NCI-H2029 (cell line): ENCODE data around the gene GSS.
A peak's percentile ranks its signal among the peaks of the same experiment; 100 is the strongest.

ENCODE experiments used
- DNase-seq: peaks from one replicate; lab custom pipeline; 2025; lab: John Stamatoyannopoulos, UW

The GSS gene

GRCh38 chr20:34946661-34947060 is 8.9 kb downstream of the GSS start:
- DNase-seq, result no peak

DNA sequence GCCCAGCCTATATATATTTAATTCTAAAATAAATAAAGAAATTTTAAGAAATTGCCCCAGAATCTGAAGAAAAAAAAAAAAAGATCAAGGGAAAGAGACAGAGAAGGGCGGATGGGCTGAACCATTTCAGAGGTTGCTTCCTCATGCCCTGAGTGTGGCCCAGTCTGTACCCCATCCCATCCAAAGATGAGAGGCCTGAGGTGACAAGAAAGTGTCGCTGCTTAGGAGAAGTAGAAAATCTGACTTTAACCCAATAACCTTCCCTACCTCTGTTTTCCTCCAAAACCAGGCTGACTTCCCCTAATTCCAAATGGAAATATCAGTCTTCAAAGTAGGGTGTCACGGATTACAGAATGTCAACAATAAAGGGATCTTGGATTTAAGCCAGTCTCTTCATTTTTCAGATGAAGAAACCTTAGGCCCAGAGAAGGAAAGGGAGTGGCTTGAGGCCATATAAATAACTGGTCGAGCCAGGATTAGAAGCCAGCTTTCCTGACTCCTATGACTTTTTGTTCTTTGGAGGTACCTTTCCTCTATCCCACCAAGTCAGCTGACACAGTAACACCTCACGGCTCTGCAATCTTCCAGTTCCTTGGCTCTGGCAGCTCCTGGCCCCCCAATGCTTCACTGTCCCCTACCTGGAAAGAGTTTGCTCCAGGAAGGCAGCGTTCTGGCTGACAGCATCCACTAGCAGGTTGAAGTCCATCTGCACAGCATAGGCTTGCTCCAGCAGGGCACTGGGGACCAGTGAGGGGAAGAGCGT is 10.1 kb downstream of the GSS start:
- DNase-seq, result no peak

- DNase-seq, result no peak
Observed at GRCh38 chr20:34943808-34944567, 11.6 kb downstream of the GSS start.

DNA sequence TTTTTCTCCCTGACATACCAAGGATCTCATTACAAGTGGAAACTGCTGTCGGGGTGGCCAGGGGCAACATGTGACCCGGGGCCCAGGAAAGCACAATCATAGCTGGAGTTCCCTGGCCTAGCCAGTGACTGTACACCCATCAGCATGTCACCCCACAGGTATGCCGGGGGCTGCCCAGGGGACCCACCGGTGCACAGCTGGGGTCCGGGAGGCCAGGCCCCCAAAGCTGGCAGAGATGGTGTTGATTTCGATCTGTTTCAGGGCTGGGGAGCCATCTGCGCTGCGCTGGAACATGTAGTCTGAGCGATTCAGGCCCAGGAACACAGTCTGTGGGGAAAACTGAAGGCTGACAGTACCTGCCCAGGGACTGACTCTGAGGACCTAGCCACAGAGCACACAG is 13.3 kb downstream of the GSS start:
- DNase-seq, result no peak

DNA sequence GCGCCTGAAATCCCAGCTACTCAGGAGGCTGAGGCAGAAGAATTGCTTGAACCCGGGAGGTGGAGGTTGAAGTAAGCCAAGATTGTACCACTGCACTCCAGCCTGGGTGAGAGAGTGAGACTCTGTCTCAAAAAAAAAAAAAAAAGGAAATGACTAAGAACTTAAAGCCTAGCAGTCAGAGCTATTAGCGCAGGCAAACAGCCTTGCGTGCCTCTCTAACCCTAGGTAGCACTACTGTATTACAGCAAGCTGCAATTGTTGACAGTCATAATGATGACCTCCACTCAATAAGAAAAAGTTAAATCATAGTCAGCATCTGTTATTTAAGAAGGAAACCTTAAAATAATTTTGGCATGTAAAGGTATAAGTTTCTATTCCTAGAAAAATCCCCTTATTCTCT is 14.4 kb downstream of the GSS start:
- no peak for DNase-seq

DNA sequence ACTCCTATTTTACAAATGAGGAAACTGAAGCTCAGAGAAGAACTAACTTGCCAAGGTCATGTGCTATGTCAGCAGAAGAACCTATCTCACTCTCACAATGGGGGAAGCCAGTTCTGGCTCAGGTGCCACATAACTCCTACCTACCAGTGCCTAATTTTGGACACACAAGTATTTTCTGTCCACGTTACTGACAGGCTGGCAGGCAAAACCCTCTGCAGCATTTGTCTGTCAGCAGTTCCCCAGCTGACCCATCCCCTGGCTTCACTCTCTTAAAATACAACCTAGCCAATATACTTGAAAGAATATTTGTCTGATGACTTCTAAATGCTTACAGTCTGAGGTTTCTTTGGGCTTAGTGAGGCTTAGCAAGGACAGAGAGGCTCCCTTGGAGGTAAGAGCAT is 15.5 kb downstream of the GSS start:
- no peak for DNase-seq

- DNase-seq, result peak; percentile 67
Observed at GRCh38 chr20:34938466-34939163, 17.0 kb downstream of the GSS start.

DNA sequence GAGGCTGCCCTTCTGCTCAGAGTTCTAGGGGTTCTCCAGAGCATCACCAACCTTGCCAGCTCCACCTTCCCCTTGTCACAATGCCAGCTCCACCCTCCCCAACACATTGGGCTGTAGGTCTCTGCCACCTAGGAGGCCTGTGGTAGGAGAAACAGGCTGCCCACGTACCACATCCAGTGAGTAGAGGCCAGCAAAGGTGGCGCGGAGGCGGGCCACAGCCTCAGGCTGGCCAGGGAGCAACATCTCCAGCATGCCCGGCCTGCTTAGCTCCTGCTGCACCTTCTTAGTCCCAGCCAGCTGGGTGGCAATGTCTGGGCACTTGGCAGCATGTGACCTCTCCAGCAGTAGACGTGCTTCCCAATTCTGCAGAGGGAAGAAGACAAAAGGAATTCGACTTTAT is 23.8 kb downstream of the GSS start:
- no peak for DNase-seq

DNA sequence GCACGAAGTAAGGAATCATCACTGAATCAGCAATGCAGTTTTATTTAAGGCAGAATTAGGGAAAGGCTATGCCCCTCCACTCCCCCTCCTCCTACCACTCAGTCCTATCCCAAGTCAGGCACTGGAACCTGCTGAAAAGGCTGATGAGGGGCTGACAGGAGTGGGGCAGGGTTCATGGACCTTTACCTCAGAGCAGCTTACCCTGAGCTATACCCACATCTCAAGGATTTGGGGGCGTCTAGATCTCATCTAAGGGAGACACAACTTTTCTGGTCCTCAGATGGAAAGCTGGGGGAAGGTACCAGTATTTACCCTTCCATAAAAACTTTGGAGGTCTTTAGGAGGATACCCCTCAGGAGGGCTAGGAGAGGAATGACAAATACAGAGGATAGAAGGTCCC is 27.2 kb downstream of the GSS start:
- DNase-seq, result no peak

- no peak for DNase-seq
Observed at GRCh38 chr20:34927736-34928135, 27.9 kb downstream of the GSS start.

DNA sequence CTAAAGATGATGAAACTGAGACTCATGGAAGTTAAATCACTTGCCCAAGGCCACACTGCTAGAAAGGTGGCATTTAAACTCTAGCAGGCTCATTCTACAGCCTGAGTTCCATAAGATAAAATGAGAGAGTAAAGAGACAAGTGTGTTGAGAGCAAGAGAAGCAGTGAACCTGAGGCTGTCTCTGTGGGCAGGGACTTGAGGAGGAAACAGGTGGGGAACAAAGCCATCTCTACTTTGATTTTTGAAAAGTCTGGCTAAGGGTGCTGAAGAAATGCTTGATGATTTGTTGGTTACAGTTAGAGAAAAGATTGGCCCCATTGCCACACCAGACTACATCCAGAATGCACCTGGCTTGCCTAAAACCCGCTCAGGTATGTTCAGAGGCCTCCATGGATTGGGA is 29.0 kb downstream of the GSS start:
- DNase-seq, result no peak

- DNase-seq, result no peak
Observed at GRCh38 chr20:34925981-34926380, 29.6 kb downstream of the GSS start.

- no peak for DNase-seq
Observed at GRCh38 chr20:34925341-34925740, 30.3 kb downstream of the GSS start.

- no peak for DNase-seq
Observed at GRCh38 chr20:34923414-34923813, 32.2 kb downstream of the GSS start.

GRCh38 chr20:34922654-34923381 is 32.8 kb downstream of the GSS start:
- DNase-seq, result no peak

DNA sequence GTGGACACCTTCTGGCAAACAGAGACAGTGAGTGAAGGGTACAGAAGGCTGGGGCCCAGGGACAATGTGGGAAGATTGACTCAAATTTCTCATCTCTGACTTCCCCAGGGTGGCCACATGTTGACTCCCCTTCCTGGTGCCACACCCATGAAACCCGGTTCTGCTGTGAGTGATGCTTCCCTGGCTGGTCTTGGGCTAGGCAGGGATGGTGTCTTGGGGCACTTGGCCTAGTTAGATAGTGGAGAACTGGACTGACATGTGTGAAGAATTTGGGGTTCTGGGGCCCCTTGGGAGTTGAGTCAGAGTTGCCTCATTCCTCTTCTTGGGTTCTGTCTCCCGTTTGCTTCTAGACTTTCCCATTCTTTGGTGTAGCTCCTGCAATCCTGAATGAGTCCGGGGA is 34.2 kb downstream of the GSS start:
- no peak for DNase-seq

DNA sequence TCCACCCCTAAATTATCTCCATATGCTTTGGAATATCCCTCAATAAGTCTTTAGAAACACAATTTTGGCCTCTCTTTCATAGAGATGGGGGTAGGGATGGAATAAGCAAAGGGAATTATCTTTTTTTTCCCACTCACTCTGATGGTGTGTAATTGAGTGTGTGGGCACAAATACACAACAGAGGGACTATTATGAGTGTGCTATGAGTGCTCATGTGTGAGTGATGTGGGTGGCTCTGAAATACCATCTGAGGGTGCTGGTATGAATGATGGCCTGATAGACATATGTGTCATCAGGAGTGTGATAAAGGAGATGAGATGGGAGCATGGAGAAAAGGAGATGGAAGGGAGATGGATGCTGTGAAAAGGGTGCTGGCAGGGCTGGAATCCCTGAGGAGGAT is 35.6 kb downstream of the GSS start:
- no peak for DNase-seq

DNA sequence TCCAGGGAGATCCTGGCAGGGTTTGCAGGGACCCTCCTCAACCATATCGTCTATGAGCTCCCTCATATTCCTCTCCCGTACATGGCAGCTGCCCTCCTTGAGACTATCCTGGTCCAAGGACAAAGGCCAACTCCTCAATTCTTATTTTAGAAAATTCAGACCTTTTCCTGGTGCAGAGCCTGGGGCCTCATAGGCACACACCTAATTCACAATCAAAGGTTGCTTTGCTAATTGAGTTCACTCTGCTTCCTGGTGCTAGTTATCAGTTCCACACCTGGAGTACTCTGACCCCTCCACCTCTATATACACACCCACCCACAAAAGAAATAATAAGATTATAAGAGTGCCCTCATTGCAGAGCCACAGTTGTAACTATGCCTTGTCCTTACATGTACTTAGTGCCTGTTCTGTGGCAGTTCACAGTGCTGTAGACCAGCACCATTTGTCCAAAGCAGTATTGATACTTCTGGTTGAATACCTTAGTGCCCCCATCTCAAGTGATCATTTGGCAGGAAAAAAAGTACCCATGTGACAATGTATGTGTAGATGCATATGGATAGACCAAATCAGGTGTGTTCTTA is 38.7 kb downstream of the GSS start:
- no peak for DNase-seq

- DNase-seq, result no peak
Observed at GRCh38 chr20:34915749-34916455, 39.7 kb downstream of the GSS start.

GRCh38 chr20:34915131-34915530 is 40.5 kb downstream of the GSS start:
- DNase-seq, result no peak
